K562 (cell line): Measurements from ENCODE around the gene GALNT18. TPM values are rescaled to one million over a fixed set of nuclear protein-coding genes. Genes with fewer than 3 reads are reported as not detected.
A peak's percentile ranks its signal among the peaks of the same experiment; 100 is the strongest.

Experiments
- ATAC-seq: fragments of 200-7000 bp; cut with Tn5 transposase; 3 replicates; pipeline ENCODE4 v1.9.1; 2020; ENCODE audit warnings: moderate library complexity
- BruUV-seq: library from RNA; stranded (reverse); fragments of 400-500 nt; replicated peaks from 2 replicates; lab custom pipeline; 2021; lab: Mats Ljungman, UMichigan
- CTCF ChIA-PET: fragments of 300-600 bp; formaldehyde crosslinking; extraction: SDS; loops from one replicate; lab custom pipeline; 2021; ENCODE audit warnings: low intra/inter-chr PET ratio; lab: Yijun Ruan, JAX
- POLR2A ChIA-PET: fragments of 300-600, 350-650 bp; sonication (Branson Sonifier 250); formaldehyde crosslinking; extraction: SDS; loops from one replicate; lab custom pipeline; 2021; ENCODE audit warnings: antibody characterized with exemption, inconsistent platforms; lab: Yijun Ruan, JAX
- DNase-seq, 4 experiments: peaks; one replicate each; pipeline versions ENCODE4 v3.0.0 to v3.0.0-alpha.2; 2011 to 2018; ENCODE audit warnings: low spot score in 3 of 4, mixed read lengths in 3 of 4; ENCODE audit errors: extremely low read depth in 1 of 4
- FAIRE-seq: peaks from 2 replicates; lab custom pipeline; 2011; peaks lifted over from hg19 to GRCh38; lab: Jason Lieb, UNC
- H2AFZ ChIP-seq: 2 replicates; pipeline ENCODE4 v1.6.0; 2011; ENCODE audit warnings: low read depth, low read length, control low read depth, inconsistent platforms
- H3K27ac ChIP-seq: fragments of 200-600 bp; 3 replicates; pipeline ENCODE4 v1.8.0; 2011; ENCODE audit warnings: low read depth, mild to moderate bottlenecking, control low read depth, inconsistent platforms, low read length, moderate library complexity, mixed read lengths; ENCODE audit errors: extremely low read depth
- H3K27me3 ChIP-seq, 2 experiments: fragments of 300-600 bp in 1 of 2; 2 replicates in 1 of 2; 3 replicates in 1 of 2; pipeline versions ENCODE4 v1.6.0 to v1.8.0; 2011; ENCODE audit warnings: inconsistent platforms in 2 of 2, low read length in 2 of 2, mild to moderate bottlenecking in 1 of 2, mixed read lengths in 1 of 2, moderate library complexity in 1 of 2; ENCODE audit not compliant: control insufficient read depth in 2 of 2, insufficient read depth in 2 of 2
- H3K36me3 ChIP-seq: fragments of 300-600 bp; 3 replicates; pipeline ENCODE4 v1.8.0; 2011; ENCODE audit warnings: mild to moderate bottlenecking, low read length, inconsistent platforms; ENCODE audit not compliant: control insufficient read depth, insufficient read depth
- H3K4me1 ChIP-seq, 2 experiments: fragments of 200-600 bp in 1 of 2; replicated peaks in 1 of 2; 2 replicates in 1 of 2; 3 replicates in 1 of 2; pipeline versions ENCODE4 v1.5.1 to v1.8.0; 2011; ENCODE audit warnings: inconsistent platforms in 2 of 2, low read length in 2 of 2, mild to moderate bottlenecking in 1 of 2, mixed read lengths in 1 of 2, moderate library complexity in 1 of 2; ENCODE audit not compliant: control insufficient read depth in 2 of 2, insufficient read depth in 2 of 2
- H3K4me2 ChIP-seq: 2 replicates; pipeline ENCODE4 v1.6.1; 2011; ENCODE audit warnings: low read length, control low read depth, inconsistent platforms, mixed read lengths; ENCODE audit not compliant: insufficient read depth
- H3K4me3 ChIP-seq: fragments of 200-600 bp; sonication (generic), shearing (Covaris generic); 2 replicates; pipeline ENCODE4 v1.5.1; 2016; ENCODE audit warnings: control low read depth, inconsistent platforms
- H3K79me2 ChIP-seq: fragments of 200-600 bp; 3 replicates; pipeline ENCODE4 v1.8.0; 2011; ENCODE audit warnings: low read length, inconsistent platforms; ENCODE audit not compliant: control insufficient read depth, insufficient read depth
- H3K9ac ChIP-seq, 2 experiments: 2 replicates each; pipeline versions ENCODE4 v1.6.0 to v1.6.1; 2011; ENCODE audit warnings: low read depth in 2 of 2, low read length in 2 of 2, control low read depth in 1 of 2, inconsistent platforms in 1 of 2, mild to moderate bottlenecking in 1 of 2, mixed read lengths in 1 of 2; ENCODE audit not compliant: insufficient read depth in 1 of 2
- H3K9me1 ChIP-seq: one replicate; pipeline ENCODE4 v1.6.0; 2011; ENCODE audit warnings: inconsistent platforms, mild to moderate bottlenecking, low read length, moderate library complexity; ENCODE audit not compliant: control insufficient read depth, insufficient read depth
- H3K9me3 ChIP-seq: replicated peaks from 2 replicates; pipeline ENCODE4 v1.5.1; 2011; ENCODE audit warnings: low read depth, low read length, inconsistent platforms; ENCODE audit not compliant: control insufficient read depth, insufficient read depth
- H4K20me1 ChIP-seq: replicated peaks from 2 replicates; pipeline ENCODE4 v1.6.1; 2011; ENCODE audit warnings: low read length, inconsistent platforms, mixed read lengths; ENCODE audit not compliant: control insufficient read depth, insufficient read depth
- ARID1B ChIP-seq: fragments of 450-650 bp; IDR thresholded peaks from 2 replicates; pipeline ENCODE4 v1.6.1; 2016; ENCODE audit warnings: antibody characterized with exemption, mild to moderate bottlenecking, inconsistent platforms
- CBFA2T2 ChIP-seq: fragments of 450-650 bp; conservative IDR thresholded peaks from 2 replicates; pipeline ENCODE4 v1.6.1; 2017; ENCODE audit warnings: mild to moderate bottlenecking
- CBFA2T3 ChIP-seq: fragments of 450-650 bp; IDR thresholded peaks from 2 replicates; pipeline ENCODE4 v1.6.1; 2017
- MTA2 ChIP-seq: fragments of 450-650 bp; IDR thresholded peaks from 2 replicates; pipeline ENCODE4 v1.6.1; 2016; ENCODE audit warnings: low read depth
- NFRKB ChIP-seq: fragments of 450-650 bp; IDR thresholded peaks from 2 replicates; pipeline ENCODE4 v1.6.1; 2016; ENCODE audit warnings: low read depth
- PPARD ChIP-seq: fragments of 250-450 bp; sonication (Bioruptor Pico); IDR thresholded peaks from 2 replicates; pipeline ENCODE4 v1.8.0; 2022; ENCODE audit warnings: inconsistent platforms, mild to moderate bottlenecking, moderate library complexity
- RBM17 ChIP-seq: fragments of 200-400 bp; formaldehyde crosslinking; IDR thresholded peaks from 2 replicates; pipeline ENCODE4 v1.6.1; 2017; ENCODE audit warnings: low read depth, mild to moderate bottlenecking, low read length, borderline replicate concordance
- SOX6 ChIP-seq: fragments of 450-650 bp; IDR thresholded peaks from 2 replicates; pipeline ENCODE4 v1.6.1; 2014; ENCODE audit warnings: mild to moderate bottlenecking
- SRSF3 ChIP-seq: fragments of 200-400 bp; formaldehyde crosslinking; IDR thresholded peaks from 2 replicates; pipeline ENCODE4 v1.6.1; 2016; ENCODE audit warnings: mild to moderate bottlenecking, low read length, moderate library complexity; ENCODE audit not compliant: insufficient read depth
- TCF3 ChIP-seq: sonication (generic); formaldehyde crosslinking; IDR thresholded peaks from 2 replicates; pipeline ENCODE4 v1.4.0; 2020; ENCODE audit warnings: mild to moderate bottlenecking, missing genetic modification reagents
- TEAD4 ChIP-seq, 2 experiments: sonication (generic) in 1 of 2; formaldehyde crosslinking in 1 of 2; IDR thresholded peaks; 2 replicates each; pipeline versions ENCODE4 v1.6.1 to v1.8.0; 2012 to 2022; ENCODE audit warnings: borderline replicate concordance in 1 of 2, inconsistent platforms in 1 of 2, low read length in 1 of 2, mild to moderate bottlenecking in 1 of 2, missing genetic modification reagents in 1 of 2
- ZBTB7A ChIP-seq: IDR thresholded peaks from 2 replicates; pipeline ENCODE4 v1.6.1; 2011; ENCODE audit warnings: low read depth, mild to moderate bottlenecking, low read length, moderate library complexity, borderline replicate concordance; ENCODE audit not compliant: control insufficient read depth
- ZC3H8 ChIP-seq: fragments of 450-650 bp; IDR thresholded peaks from 2 replicates; pipeline ENCODE4 v1.6.1; 2017
- ZNF134 ChIP-seq: fragments of 250-450 bp; sonication (Bioruptor Pico); conservative IDR thresholded peaks from 2 replicates; pipeline ENCODE4 v1.4.0; 2020
- ZNF282 ChIP-seq: sonication (generic); formaldehyde crosslinking; IDR thresholded peaks from 2 replicates; pipeline ENCODE4 v1.8.1; 2023; ENCODE audit warnings: missing genetic modification reagents
- ZZZ3 ChIP-seq: fragments of 450-650 bp; IDR thresholded peaks from 2 replicates; pipeline ENCODE4 v1.6.1; 2016; ENCODE audit warnings: antibody characterized with exemption, mild to moderate bottlenecking, moderate library complexity
- WGBS: fragments of 100-300 bp; shearing (Covaris generic); methylation state at CpG from one replicate; pipeline ENCODE4 v1.1.6; 2016; ENCODE audit warnings: low coverage, mixed read lengths; ENCODE audit not compliant: insufficient coverage; ENCODE audit errors: missing lambda C conversion rate; 5-methylcytosine and 5-hydroxymethylcytosine counted together
- in situ Hi-C: fragments of 300-500 bp; cut with MboI; formaldehyde crosslinking; loops from 4 replicates; pipeline ENCODE4 v1.15.0; 2018; ENCODE audit warnings: inconsistent platforms, mixed read lengths
- intact Hi-C: fragments of 100-400 bp; cut with micrococcal nuclease; formaldehyde crosslinking; loops from 2 replicates; pipeline ENCODE4 v1.14.2; 2022
- polyA plus RNA-seq, 8 experiments: library from polyadenylated mRNA; depleted of rRNA in 4 of 8; stranded (reverse) in 5 of 8; unstranded in 3 of 8; fragments of >200 nt; fragmentation: Nextera tagmentation in 2 of 8; fragmentation: Illumina TruSeq in 1 of 8; extraction: Ambion mirVana in 2 of 8; extraction: Trizol in 1 of 8; gene quantifications; 2 replicates each; pipeline versions ENCODE4 v1.2.1 to v1.2.3, GENCODE V29; 2011 to 2014; ENCODE audit warnings: inconsistent platforms in 1 of 8, missing spikeins in 1 of 8
- total RNA-seq, 7 experiments: library from RNA; depleted of rRNA in 6 of 7; stranded (reverse); fragments of >200 nt in 6 of 7; fragmentation: Illumina TruSeq in 2 of 7; extraction: Trizol in 2 of 7; gene quantifications; 2 replicates each; pipeline versions ENCODE4 v1.2.1 to v1.2.3, GENCODE V29; 2011 to 2021; ENCODE audit warnings: low replicate concordance in 1 of 7
- TF ChIP-seq, protein P1 (sequence below): sonication (generic); formaldehyde crosslinking; IDR thresholded peaks from 2 replicates; pipeline ENCODE4 v1.8.1; 2023; ENCODE audit warnings: mild to moderate bottlenecking, missing genetic modification reagents
- TF ChIP-seq, protein P2 (sequence below): fragments of 450-650 bp; formaldehyde crosslinking; IDR thresholded peaks from 2 replicates; pipeline ENCODE4 v1.4.0; 2020; ENCODE audit warnings: mild to moderate bottlenecking, mixed read lengths
- TF ChIP-seq, protein P3 (sequence below), 2 experiments: IDR thresholded peaks; 2 replicates each; pipeline ENCODE4 v1.6.1; 2011; ENCODE audit warnings: borderline replicate concordance in 1 of 2, control low read depth in 1 of 2, low read depth in 1 of 2, low read length in 1 of 2, mild to moderate bottlenecking in 1 of 2, mixed read lengths in 1 of 2, moderate library complexity in 1 of 2; ENCODE audit not compliant: insufficient read depth in 1 of 2, insufficient read length in 1 of 2, poor library complexity in 1 of 2, severe bottlenecking in 1 of 2; ENCODE audit errors: extremely low read depth in 1 of 2

GALNT18 gene
- total and polyA plus RNA-seq, 9 of the 15 experiments (the other 6 are each of a cell fraction or from before 2014, with no cell fraction given): not detected

DNA sequence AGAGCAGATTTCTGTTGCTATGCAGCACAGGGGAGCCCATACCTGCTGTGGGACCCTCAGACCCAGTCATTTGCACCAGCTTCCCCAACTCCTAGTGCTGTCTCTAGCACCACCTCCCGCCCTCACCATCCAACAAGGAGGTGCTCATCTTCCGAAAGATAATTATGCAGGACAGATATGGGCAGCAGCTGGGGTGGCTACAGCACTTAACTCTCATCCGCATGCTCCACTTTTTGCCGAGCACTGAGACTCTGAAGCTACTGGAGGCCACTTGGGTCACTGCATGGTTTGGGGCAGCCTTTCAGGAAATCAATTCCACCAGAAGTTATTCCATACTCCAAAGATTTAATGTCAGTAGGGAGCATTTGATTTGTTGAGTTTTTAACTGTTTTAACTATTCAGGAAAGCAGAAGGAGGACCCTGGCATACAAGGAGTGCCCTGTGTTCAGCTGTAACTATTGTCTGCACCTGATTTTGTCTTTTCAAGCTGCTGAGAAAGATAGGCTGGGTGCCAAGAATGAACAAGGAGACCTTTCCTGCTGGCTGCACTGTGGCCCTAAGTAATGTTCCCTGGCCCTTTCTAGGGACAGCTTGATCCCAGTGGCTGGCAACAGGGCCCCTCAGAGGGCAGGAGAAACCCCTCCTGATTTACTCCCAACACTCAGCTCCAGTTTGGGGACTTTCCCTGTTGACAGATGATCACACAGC is 201.5 kb downstream of the GALNT18 start:
- Histone ChIP-seq H3K79me2 (no peaks in the 10 kb centered on the region), H3K27ac (no peak overlapping the region), H4K20me1 (no peaks in the 10 kb centered on the region), H3K9me3 (no peaks in the 10 kb centered on the region), H3K27me3 (peaks cover 0 to 20% of the 10 kb centered on the region in 2 experiments; a peak in 3 of 5 replicates), H2AFZ (no peak overlapping the region), H3K36me3 (no peaks in the 10 kb centered on the region; the same call in 2 of the 3 replicates), H3K4me2 (no peak overlapping the region), H3K4me3 (no peak overlapping the region), H3K9me1 (no peaks in the 10 kb centered on the region), H3K4me1 (no peaks in the 10 kb centered on the region; a peak in 1 of 5 replicates), H3K9ac (no peak overlapping the region)
- BruUV-seq: no TSS peak
- FAIRE-seq (no peak), ATAC-seq (no peak), DNase-seq (peak in 2 of 4 experiments; percentile 21 to 29)
- in situ Hi-C loops: no loop called here
- ChIA-PET POLR2A (interaction anchor here (0.6 to 1.0 kb wide), 3 partner anchors 25 to 327 kb away, joined by 3 to 4 read pairs (median 3); no protein-coding TSS in a partner anchor), CTCF (no interaction called here)
- WGBS: 0% methylated on average over 3 of the region's 4 CpGs
- intact Hi-C loops: no loop called here
- peak; percentile 42 for TF ChIP-seq TCF3 (CRISPR knock-in tag)
- peak; percentile 49; the same call in 1 of the 2 replicates for TF ChIP-seq ARID1B
- TF ChIP-seq SOX6: peak; percentile 36; the same call in 1 of the 2 replicates
- TF ChIP-seq SRSF3: no peak
- peak; percentile 56 for TF ChIP-seq CBFA2T3
- no peak for TF ChIP-seq ZBTB7A
- TF ChIP-seq, protein P1, sequence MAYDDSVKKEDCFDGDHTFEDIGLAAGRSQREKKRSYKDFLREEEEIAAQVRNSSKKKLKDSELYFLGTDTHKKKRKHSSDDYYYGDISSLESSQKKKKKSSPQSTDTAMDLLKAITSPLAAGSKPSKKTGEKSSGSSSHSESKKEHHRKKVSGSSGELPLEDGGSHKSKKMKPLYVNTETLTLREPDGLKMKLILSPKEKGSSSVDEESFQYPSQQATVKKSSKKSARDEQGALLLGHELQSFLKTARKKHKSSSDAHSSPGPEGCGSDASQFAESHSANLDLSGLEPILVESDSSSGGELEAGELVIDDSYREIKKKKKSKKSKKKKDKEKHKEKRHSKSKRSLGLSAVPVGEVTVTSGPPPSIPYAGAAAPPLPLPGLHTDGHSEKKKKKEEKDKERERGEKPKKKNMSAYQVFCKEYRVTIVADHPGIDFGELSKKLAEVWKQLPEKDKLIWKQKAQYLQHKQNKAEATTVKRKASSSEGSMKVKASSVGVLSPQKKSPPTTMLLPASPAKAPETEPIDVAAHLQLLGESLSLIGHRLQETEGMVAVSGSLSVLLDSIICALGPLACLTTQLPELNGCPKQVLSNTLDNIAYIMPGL (CRISPR knock-in tag): no peak
- TF ChIP-seq, protein P2, sequence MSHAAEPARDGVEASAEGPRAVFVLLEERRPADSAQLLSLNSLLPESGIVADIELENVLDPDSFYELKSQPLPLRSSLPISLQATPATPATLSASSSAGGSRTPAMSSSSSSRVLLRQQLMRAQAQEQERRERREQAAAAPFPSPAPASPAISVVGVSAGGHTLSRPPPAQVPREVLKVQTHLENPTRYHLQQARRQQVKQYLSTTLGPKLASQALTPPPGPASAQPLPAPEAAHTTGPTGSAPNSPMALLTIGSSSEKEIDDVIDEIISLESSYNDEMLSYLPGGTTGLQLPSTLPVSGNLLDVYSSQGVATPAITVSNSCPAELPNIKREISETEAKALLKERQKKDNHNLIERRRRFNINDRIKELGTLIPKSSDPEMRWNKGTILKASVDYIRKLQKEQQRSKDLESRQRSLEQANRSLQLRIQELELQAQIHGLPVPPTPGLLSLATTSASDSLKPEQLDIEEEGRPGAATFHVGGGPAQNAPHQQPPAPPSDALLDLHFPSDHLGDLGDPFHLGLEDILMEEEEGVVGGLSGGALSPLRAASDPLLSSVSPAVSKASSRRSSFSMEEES: no peak
- no peak for TF ChIP-seq ZZZ3
- peak; percentile 47; the same call in 1 of the 2 replicates for TF ChIP-seq TEAD4 (IDR thresholded peaks at IDR 0.05; ENCODE audit: low read length)
- TF ChIP-seq TEAD4 (CRISPR knock-in tag; IDR thresholded peaks at IDR 0.05; ENCODE audit: borderline replicate concordance): no peak
- TF ChIP-seq RBM17: no peak
- no peak for TF ChIP-seq MTA2
- no peak for TF ChIP-seq ZC3H8
- TF ChIP-seq, protein P3, sequence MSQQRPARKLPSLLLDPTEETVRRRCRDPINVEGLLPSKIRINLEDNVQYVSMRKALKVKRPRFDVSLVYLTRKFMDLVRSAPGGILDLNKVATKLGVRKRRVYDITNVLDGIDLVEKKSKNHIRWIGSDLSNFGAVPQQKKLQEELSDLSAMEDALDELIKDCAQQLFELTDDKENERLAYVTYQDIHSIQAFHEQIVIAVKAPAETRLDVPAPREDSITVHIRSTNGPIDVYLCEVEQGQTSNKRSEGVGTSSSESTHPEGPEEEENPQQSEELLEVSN (IDR thresholded peaks at IDR 0.05; ENCODE audit: borderline replicate concordance in 1 of 2, extremely low read depth in 1 of 2, insufficient read depth in 1 of 2, insufficient read length in 1 of 2, low read depth in 1 of 2, low read length in 1 of 2, poor library complexity in 1 of 2, severe bottlenecking in 1 of 2): no peak
- TF ChIP-seq CBFA2T2: peak; percentile 39
- no peak for TF ChIP-seq ZNF282 (CRISPR knock-in tag)
- no peak for TF ChIP-seq PPARD (CRISPR knock-in tag)
- TF ChIP-seq ZNF134 (CRISPR knock-in tag): no peak
- no peak for TF ChIP-seq NFRKB
